HepG2 (cell line): ENCODE data around the gene TBL3. TPM values are rescaled to one million over a fixed set of nuclear protein-coding genes. Genes with fewer than 3 reads are reported as not detected.

Experiments used
- FOXM1 ChIP-seq: sonication (generic); formaldehyde crosslinking; IDR thresholded peaks from 2 replicates; pipeline ENCODE4 v1.5.0; 2020; ENCODE audit warnings: missing genetic modification reagents
- IRF2 ChIP-seq: IDR thresholded peaks from 2 replicates; pipeline ENCODE4 v1.6.1; 2018; ENCODE audit warnings: missing genetic modification reagents, missing compliant biosample characterization
- KDM3A ChIP-seq: IDR thresholded peaks from 2 replicates; pipeline ENCODE4 v1.6.1; 2018; ENCODE audit warnings: low read depth, missing compliant biosample characterization
- MTA1 ChIP-seq: sonication (generic); formaldehyde crosslinking; IDR thresholded peaks from 2 replicates; pipeline ENCODE4 v1.4.0; 2020; ENCODE audit warnings: missing genetic modification reagents, mild to moderate bottlenecking, borderline replicate concordance
- RAD21 ChIP-seq: fragments of 450-650 bp; formaldehyde crosslinking; IDR thresholded peaks from 2 replicates; pipeline ENCODE4 v1.5.0; 2020; ENCODE audit warnings: mild to moderate bottlenecking
- RFX1 ChIP-seq: fragments of 450-650 bp; IDR thresholded peaks from 2 replicates; pipeline ENCODE4 v1.6.1; 2017
- SP2 ChIP-seq: sonication (generic); formaldehyde crosslinking; IDR thresholded peaks from 2 replicates; pipeline ENCODE4 v1.5.1; 2020; ENCODE audit warnings: mild to moderate bottlenecking, missing genetic modification reagents
- STAT5B ChIP-seq: sonication (generic); formaldehyde crosslinking; IDR thresholded peaks from 2 replicates; pipeline ENCODE4 v1.4.0; 2020; ENCODE audit warnings: missing genetic modification reagents
- TARDBP ChIP-seq: sonication (generic); formaldehyde crosslinking; IDR thresholded peaks from 2 replicates; pipeline ENCODE4 v1.8.0; 2022; ENCODE audit warnings: mild to moderate bottlenecking, missing genetic modification reagents
- THAP9 ChIP-seq: sonication (generic); formaldehyde crosslinking; IDR thresholded peaks from 2 replicates; pipeline ENCODE4; 2020; ENCODE audit warnings: missing genetic modification reagents, mild to moderate bottlenecking, borderline replicate concordance
- ZBTB20 ChIP-seq: sonication (generic); formaldehyde crosslinking; IDR thresholded peaks from 2 replicates; pipeline ENCODE4 v1.8.1; 2023; ENCODE audit warnings: missing genetic modification reagents, low read depth, mild to moderate bottlenecking, borderline replicate concordance
- ZNF30 ChIP-seq: sonication (generic); formaldehyde crosslinking; IDR thresholded peaks from 2 replicates; pipeline ENCODE4 v1.5.0; 2020; ENCODE audit warnings: mild to moderate bottlenecking, missing genetic modification reagents
- ZNF331 ChIP-seq: sonication (generic); formaldehyde crosslinking; IDR thresholded peaks from 2 replicates; pipeline ENCODE4 v1.4.0; 2020; ENCODE audit warnings: missing genetic modification reagents
- ZNF572 ChIP-seq: sonication (generic); formaldehyde crosslinking; IDR thresholded peaks from 2 replicates; pipeline ENCODE4 v1.5.1; 2020; ENCODE audit warnings: mild to moderate bottlenecking, missing genetic modification reagents
- ZSCAN29 ChIP-seq: sonication (generic); formaldehyde crosslinking; conservative IDR thresholded peaks from 2 replicates; pipeline ENCODE4 v1.4.0; 2020; ENCODE audit warnings: mild to moderate bottlenecking, missing genetic modification reagents
- ZSCAN31 ChIP-seq: sonication (generic); formaldehyde crosslinking; IDR thresholded peaks from 2 replicates; pipeline ENCODE4 v1.5.0; 2020; ENCODE audit warnings: low read depth, mild to moderate bottlenecking, missing genetic modification reagents
- polyA plus RNA-seq, 8 experiments: library from polyadenylated mRNA; depleted of rRNA in 3 of 8; stranded (reverse) in 7 of 8; unstranded in 1 of 8; fragments of >200 nt; fragmentation: Illumina TruSeq in 4 of 8; extraction: Trizol in 4 of 8; gene quantifications; 2 replicates each; pipeline versions ENCODE4 v1.2.1 to v1.2.3, GENCODE V29; 2011 to 2016; ENCODE audit warnings: low read depth in 4 of 8, missing spikeins in 1 of 8, mixed read lengths in 1 of 8; ENCODE audit not compliant: insufficient read depth in 1 of 8
- total RNA-seq, 5 experiments: library from RNA; depleted of rRNA; stranded (reverse); fragments of >200 nt; fragmentation: Illumina TruSeq; extraction: Trizol; gene quantifications; 2 replicates each; pipeline ENCODE4 v1.2.3, GENCODE V29; 2016; ENCODE audit warnings: low read depth in 1 of 5
- TF ChIP-seq, protein P1 (sequence below): sonication (generic); formaldehyde crosslinking; IDR thresholded peaks from 2 replicates; pipeline ENCODE4 v1.4.0; 2020; ENCODE audit warnings: missing genetic modification reagents; ENCODE audit errors: not compliant biosample characterization
- TF ChIP-seq, protein P2 (sequence below): sonication (generic); formaldehyde crosslinking; IDR thresholded peaks from 2 replicates; pipeline ENCODE4 v1.4.0; 2020; ENCODE audit warnings: low read depth, missing genetic modification reagents

The TBL3 gene
- total and polyA plus RNA-seq, 2 of the 13 experiments (the other 11 are each of a cell fraction or from before 2014, with no cell fraction given): 16.8 to 38.0 TPM

- TF ChIP-seq ZSCAN29 (CRISPR knock-in tag) (no peak), ZNF331 (CRISPR knock-in tag) (peak; percentile 69), TARDBP (peak; percentile 58; the same call in 1 of the 2 replicates), KDM3A (peak; percentile 75), STAT5B (CRISPR knock-in tag) (no peak), FOXM1 (CRISPR knock-in tag) (no peak), RAD21 (CRISPR knock-in tag) (peak; percentile 91), ZSCAN31 (CRISPR knock-in tag) (peak; percentile 58; the same call in 1 of the 2 replicates), SP2 (CRISPR knock-in tag) (no peak), IRF2 (CRISPR knock-in tag) (peak; percentile 82), MTA1 (CRISPR knock-in tag) (peak; percentile 74; the same call in 1 of the 2 replicates), ZNF30 (CRISPR knock-in tag) (no peak), THAP9 (CRISPR knock-in tag) (no peak), ZNF572 (CRISPR knock-in tag) (no peak), ZBTB20 (no peak), RFX1 (no peak; the same call in 1 of the 2 replicates)
- TF ChIP-seq, protein P1, sequence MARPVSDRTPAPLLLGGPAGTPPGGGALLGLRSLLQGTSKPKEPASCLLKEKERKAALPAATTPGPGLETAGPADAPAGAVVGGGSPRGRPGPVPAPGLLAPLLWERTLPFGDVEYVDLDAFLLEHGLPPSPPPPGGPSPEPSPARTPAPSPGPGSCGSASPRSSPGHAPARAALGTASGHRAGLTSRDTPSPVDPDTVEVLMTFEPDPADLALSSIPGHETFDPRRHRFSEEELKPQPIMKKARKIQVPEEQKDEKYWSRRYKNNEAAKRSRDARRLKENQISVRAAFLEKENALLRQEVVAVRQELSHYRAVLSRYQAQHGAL: no peak
- TF ChIP-seq, protein P2, sequence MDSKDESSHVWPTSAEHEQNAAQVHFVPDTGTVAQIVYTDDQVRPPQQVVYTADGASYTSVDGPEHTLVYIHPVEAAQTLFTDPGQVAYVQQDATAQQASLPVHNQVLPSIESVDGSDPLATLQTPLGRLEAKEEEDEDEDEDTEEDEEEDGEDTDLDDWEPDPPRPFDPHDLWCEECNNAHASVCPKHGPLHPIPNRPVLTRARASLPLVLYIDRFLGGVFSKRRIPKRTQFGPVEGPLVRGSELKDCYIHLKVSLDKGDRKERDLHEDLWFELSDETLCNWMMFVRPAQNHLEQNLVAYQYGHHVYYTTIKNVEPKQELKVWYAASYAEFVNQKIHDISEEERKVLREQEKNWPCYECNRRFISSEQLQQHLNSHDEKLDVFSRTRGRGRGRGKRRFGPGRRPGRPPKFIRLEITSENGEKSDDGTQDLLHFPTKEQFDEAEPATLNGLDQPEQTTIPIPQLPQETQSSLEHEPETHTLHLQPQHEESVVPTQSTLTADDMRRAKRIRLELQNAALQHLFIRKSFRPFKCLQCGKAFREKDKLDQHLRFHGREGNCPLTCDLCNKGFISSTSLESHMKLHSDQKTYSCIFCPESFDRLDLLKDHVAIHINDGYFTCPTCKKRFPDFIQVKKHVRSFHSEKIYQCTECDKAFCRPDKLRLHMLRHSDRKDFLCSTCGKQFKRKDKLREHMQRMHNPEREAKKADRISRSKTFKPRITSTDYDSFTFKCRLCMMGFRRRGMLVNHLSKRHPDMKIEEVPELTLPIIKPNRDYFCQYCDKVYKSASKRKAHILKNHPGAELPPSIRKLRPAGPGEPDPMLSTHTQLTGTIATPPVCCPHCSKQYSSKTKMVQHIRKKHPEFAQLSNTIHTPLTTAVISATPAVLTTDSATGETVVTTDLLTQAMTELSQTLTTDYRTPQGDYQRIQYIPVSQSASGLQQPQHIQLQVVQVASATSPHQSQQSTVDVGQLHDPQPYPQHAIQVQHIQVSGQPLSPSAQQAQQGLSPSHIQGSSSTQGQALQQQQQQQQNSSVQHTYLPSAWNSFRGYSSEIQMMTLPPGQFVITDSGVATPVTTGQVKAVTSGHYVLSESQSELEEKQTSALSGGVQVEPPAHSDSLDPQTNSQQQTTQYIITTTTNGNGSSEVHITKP (CRISPR knock-in tag): peak; percentile 15; the same call in 1 of the 2 replicates
These were observed 32.2 kb downstream of the TBL3 start (continued) for GRCh38 chr16:2003827-2004641.
